SKM-1 treated with dmso at 0.1 percent for 144 hours (cell line): ENCODE data around the gene LRRC56.

Experiments
- DNase-seq: peaks from one replicate; lab custom pipeline; 2025; ENCODE audit not compliant: unreplicated experiment; lab: John Stamatoyannopoulos, UW

Gene LRRC56

DNA sequence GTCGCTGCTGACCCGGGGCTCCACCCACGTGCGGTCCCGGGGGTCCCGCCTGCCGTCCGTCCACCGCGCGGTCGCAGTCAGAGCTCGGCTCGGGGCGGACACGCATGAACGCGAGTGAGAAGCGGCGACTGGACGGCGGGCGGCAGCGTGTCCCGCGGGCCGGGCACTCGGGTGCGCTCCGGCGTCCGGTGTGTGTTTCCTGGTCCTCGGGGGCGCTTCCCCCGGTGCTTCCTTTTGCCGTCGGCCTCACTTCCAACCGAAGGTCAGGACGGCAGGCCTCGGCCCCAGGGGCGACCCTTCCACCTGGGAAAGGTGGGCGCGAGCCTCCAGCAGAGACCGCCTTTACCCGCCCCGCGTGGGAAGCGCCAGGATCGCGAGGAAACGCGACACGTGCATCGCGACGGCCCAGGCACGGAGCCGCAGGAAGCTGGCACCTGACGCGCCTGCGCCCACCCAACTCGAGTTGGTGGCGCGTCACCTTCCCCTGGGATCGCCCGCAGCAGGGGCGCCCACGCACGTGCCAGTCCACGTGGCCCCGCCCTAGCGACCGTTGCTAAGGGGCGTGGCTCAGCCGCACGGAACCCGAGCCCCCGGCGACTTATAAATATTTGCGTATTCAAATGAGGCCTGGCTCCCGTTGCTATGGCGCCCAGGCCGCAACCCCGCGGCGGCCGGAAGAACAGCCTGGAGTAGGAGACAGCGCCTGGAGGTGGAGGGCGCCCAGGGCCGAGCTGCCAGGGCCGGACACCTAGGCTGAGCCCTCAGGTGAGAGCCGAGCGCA, at the start of gene LRRC56:
Gene LRRC56 (plus strand): TSS at position 687 of the 781 bp plus-strand sequence. CDS start 3,158 bp downstream, outside the sequence.
- peak; percentile 74 for DNase-seq

- DNase-seq: no peak
Observed at GRCh38 chr11:487571-488021, 49.7 kb upstream of the LRRC56 start.

- DNase-seq: no peak
Observed at GRCh38 chr11:488062-488461, 49.3 kb upstream of the LRRC56 start.

DNA sequence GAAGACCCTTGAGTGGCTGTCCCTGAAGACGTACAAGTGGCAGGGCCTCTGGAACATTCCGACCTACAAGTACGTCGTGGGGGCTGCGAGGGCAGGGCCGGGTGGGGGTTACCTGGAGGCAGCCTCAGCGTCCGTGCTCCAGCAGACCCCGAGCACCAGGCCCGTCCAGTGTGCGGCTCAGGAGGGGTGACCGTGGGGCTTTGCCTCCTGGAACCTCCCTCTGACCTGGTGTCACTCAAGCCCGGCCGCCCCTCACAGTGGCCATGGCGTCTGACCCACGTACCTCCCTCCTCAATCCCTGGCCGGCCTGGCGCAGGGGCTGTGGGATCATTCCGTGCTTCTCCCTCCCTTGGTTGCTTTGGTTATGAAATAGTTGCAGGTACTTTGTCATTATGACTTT, 48.7 kb upstream of the LRRC56 start:
- DNase-seq: no peak

DNA sequence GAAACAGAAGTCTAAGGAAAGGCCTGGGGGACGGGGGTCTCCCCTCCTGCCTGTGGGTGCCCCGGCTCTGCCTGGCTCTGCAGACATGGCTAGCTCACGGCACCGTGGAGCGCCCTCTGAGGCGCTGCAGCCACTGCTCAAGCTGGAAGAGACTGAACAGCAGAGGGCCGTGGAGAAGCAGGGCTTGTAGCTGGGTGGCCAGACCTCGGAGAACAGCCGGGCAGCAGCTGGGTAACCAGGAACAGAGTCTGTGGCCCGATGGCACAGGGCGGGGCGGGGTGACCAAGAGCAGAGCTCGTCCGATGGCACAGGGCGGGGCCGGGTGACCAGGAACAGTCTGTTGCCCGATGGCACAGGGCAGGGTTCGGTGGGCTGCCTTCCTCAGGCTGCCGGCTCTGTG, 48.3 kb upstream of the LRRC56 start:
- no peak for DNase-seq

DNA sequence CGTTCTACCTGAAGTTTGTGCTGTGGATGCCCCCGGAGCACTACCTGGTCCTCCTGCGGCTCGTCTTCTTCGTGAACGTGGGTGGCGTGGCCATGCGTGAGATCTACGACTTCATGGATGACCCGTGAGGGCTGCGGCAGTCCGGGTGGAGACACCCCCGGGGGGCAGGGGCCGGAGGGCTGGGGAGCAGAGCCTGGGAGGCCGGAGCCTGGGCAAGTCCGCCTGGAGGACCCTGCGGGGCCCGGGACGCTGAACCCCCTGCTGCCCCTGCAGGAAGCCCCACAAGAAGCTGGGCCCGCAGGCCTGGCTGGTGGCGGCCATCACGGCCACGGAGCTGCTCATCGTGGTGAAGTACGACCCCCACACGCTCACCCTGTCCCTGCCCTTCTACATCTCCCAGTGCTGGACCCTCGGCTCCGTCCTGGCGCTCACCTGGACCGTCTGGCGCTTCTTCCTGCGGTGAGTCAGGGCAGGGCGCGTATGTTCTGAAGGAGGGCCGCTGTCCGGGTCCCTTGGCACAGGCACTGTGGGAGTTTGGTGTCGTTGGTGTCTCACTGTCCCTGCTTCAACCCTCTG, 47.6 kb upstream of the LRRC56 start:
- no peak for DNase-seq

DNA sequence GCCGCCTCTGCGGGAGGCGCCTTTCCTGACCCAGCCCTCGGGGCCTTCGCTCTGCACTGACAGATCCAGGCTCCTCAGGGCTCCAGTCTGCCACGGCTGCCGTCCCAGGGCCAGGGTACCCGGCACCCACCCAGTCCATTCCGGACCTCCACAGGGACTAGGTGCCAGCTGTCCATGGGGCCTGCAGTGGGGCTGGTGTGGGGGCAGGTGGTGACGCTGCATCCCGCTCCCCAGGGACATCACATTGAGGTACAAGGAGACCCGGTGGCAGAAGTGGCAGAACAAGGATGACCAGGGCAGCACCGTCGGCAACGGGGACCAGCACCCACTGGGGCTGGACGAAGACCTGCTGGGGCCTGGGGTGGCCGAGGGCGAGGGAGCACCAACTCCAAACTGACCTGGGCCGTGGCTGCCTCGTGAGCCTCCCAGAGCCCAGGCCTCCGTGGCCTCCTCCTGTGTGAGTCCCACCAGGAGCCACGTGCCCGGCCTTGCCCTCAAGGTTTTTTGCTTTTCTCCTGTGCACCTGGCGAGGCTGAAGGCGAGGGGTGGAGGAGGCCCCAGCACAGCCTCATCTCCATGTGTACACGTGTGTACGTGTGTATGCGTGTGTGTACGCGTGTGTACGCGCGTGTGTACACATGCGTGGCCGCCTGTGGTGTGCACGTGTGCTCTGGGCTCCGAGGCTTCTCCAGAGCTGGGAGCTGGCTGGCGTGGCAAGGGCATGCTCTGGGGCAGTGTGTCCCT, 47.0 kb upstream of the LRRC56 start:
- no peak for DNase-seq

- DNase-seq: no peak
Observed at GRCh38 chr11:490930-491260, 46.4 kb upstream of the LRRC56 start.

DNA sequence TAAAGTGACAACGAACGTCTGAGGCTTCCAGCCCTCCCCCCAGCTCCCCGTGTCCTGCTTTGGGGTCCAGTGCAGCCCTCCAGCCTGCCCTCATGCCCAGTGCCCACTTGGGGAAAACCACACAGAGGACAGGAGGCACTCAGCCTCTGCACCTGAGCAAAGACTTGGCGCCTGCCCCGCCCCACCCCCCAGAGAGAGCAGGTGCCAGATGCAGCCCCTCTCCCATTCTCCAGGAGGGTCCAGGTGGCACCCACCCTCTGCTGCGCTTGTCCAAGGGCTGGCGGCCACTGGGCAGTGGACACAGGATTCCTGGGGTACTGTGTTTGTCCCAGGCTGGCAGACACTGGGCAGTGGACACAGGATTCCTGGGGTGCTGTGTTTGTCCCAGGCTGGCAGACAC, 46.0 kb upstream of the LRRC56 start:
- no peak for DNase-seq

- no peak for DNase-seq
Observed at GRCh38 chr11:492427-493226, 44.7 kb upstream of the LRRC56 start.

DNA sequence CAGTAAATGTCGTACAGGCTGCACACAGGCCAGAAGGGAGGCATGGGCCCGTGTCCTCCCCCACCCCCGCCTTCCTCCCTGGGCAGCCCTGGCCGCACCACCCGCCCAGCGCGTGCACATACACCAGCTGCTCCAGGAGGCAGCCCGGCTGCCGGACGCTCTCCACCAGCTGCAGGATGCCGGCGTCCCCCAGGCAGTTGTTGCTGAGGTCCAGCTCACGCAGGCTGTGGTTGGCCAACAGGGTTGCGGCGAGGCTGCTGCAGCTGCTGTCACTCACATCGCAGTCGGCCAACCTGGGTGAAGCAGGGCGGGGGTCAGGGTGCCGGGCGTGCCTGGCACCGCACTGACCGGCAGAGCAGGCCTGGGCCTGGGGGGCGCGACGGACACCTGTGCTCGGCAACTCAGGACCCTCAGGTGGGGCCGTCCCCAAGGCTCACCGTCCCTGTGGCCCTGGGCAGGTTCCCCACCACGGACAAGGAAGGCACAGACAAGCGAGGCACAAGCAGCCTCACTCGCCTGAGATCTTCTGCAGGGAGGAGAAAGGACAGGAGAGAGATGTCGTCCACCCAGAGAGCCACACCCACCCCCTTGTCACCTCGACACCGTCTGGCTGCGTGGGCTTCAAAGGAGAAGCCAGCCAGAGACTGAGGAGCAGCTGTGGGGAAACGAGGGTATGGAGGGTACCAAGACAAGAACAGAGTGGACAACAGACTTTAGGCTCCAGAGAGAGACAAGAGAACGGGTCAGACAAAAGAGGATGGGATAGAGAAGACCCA, 42.4 kb upstream of the LRRC56 start:
- DNase-seq: no peak

DNA sequence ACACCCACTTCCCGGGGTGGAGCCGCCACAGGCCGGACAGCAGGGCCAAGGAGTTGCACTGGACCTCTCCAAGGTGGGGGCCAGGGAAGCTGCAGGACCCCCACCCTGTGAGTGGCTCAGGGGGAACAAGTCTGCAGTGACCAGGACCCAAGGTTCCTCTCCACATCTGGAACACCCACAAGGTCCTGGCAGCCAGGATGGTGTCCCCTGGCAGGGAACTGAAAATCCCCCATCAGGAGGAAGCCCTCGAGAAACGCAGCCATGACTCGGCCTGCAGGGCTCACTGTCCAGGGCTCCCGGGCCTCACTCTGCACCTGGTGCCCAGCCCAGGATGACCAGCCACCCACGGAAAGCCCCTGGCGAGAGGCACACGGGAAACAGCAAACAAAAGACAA, 41.8 kb upstream of the LRRC56 start:
- DNase-seq: no peak

GRCh38 chr11:496834-497564, 40.3 kb upstream of the LRRC56 start:
- no peak for DNase-seq

DNA sequence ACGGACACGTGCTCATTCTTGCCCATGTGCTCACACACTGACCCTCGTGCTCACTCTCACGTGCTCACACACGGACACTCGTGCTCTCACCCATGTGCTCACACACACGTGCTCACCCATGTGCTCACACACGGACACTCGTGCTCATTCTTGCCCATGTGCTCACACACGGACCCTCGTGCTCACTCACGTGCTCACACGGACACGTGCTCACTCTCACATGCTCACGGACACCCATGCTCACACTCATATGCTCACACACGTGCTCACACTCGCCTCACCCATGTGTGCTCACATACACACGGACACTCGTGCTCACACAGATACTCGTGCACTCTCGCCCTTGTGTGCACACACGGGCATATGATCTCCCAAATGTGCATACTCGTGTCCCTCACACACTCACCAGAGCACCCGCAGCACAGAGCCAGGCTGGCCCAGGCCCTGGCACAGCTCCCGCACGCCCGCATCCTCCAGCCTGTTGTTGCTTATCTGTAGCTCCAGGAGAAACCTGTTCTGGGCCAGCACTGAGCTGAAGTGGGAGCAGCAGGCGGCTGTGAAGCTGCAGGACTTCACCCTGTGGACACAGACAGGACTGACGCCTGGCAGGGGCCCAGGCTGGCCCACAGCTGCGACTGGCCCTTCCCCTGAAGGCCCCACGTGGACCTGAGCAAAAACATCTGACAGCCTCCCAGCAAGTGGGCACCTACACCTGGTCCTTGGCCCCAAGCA, 39.6 kb upstream of the LRRC56 start:
- DNase-seq: no peak

- no peak for DNase-seq
Observed at GRCh38 chr11:498297-499181, 38.8 kb upstream of the LRRC56 start.

DNA sequence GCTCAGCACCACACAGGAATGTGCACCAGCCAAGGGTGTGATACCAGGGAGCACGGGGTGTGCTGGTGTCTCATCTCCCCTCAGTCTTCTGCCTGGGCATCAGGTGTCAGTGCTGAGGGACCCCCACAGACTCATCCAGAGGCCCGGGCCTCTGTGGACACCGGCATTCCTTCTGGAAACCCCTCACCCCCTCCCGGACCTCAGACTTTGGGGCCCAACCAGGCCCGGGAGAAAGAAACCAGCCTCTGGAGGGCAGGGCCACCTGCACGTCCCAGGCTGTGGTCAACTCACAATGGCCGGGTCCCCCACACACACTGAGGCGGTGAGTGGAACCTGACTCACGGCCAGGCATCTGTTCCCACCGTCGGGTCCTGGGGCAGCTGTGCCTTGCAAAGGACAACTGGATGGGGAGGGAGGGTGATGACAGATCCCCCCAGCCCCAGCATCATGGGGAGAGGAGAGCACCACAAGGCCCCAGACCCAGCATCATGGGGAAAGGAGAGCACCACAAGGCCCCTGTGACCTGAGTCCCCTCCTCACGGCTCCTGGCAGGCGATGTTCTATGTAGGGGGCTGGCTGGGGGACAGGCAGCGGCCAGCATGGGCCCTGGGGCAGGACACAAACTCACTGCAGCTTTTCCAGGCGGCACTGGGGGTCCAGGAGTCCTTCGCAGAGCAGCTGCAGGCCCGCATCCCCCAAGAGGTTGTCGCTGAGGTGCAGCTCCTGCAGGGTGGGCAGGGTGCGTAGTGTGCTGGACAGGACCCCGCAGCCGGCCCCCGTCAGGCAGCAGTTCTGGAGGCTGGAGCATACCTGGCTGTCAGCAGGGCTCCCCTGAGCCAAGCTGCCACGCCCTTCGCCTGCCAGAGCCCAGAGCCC, 37.9 kb upstream of the LRRC56 start:
- no peak for DNase-seq

DNA sequence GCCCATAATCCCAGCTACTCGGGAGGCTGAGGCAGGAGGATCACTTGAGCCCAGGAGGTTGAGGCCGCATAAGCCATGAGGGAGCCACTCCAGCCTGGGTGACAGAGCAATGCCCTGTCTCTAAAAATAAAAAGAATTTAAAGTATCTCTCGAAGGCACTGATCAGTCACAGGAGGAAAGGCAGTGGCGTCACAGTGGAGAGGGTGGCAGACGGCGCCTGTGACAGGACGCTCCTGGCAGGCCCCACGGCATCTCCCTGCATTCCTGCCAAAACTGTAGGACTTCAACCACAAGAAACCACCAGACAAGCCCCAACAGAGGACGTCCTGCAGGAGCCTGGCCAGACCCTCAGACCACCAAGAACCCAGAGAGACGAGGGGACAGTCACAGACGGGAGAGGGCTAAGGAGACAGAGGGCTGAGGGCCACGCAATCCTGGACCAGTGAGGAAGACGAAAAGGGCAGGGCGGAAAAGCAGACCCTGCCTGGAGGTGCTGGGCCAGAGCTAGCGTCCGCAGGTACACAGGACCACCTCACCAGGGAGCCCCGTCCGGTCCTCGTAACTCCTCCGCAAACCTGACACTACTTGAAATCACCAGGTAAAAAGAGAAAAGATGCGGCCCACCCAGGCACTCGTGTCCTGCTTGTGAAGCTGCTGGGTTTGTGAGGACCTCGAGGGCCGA, 36.2 kb upstream of the LRRC56 start:
- no peak for DNase-seq
